GM18508 (cell line): ENCODE data around the gene TUBB2A.
"Not testable (repeated sequence)": the region's sequence is repeated elsewhere in the genome, so short reads cannot be mapped to it uniquely, and the experiment has no call there.

Experiments used
- ATAC-seq: cut with Tn5 transposase; IDR thresholded peaks from one replicate; pipeline ENCODE4 v1.9.1; 2021; ENCODE audit warnings: moderate number of reproducible peaks; ENCODE audit not compliant: insufficient read depth, unreplicated experiment

The TUBB2A gene

GRCh38 chr6:3157131-3157933, at the start of gene TUBB2A:
TUBB2A (minus strand) TSS chr6:3157544; CDS start chr6:3157463, 81 bp downstream.
- ATAC-seq = no peak

- ATAC-seq = no peak
Measured at GRCh38 chr6:3206339-3207015, 49.1 kb upstream of the TUBB2A start.

- ATAC-seq = no peak
Measured at GRCh38 chr6:3205913-3206312, 48.6 kb upstream of the TUBB2A start.

GRCh38 chr6:3204921-3205320, 47.6 kb upstream of the TUBB2A start:
- ATAC-seq = no peak

GRCh38 chr6:3202999-3203696, 45.8 kb upstream of the TUBB2A start:
- ATAC-seq = no peak

- ATAC-seq = no peak
Measured at GRCh38 chr6:3201388-3201787, 44.0 kb upstream of the TUBB2A start.

- ATAC-seq = no peak
Measured at GRCh38 chr6:3200682-3201081, 43.3 kb upstream of the TUBB2A start.

GRCh38 chr6:3199382-3199781, 42.0 kb upstream of the TUBB2A start:
- ATAC-seq = no peak

- ATAC-seq = not testable (repeated sequence)
Measured at GRCh38 chr6:3197734-3198133, 40.4 kb upstream of the TUBB2A start.

- no peak for ATAC-seq
Measured at GRCh38 chr6:3196770-3197169, 39.4 kb upstream of the TUBB2A start.

- ATAC-seq = no peak
Measured at GRCh38 chr6:3195695-3196497, 38.6 kb upstream of the TUBB2A start.

GRCh38 chr6:3195420-3195694, 38.0 kb upstream of the TUBB2A start:
- no peak for ATAC-seq

GRCh38 chr6:3194535-3195419, 37.4 kb upstream of the TUBB2A start:
- no peak for ATAC-seq

GRCh38 chr6:3193102-3193849, 35.9 kb upstream of the TUBB2A start:
- ATAC-seq = no peak

GRCh38 chr6:3190779-3191178, 33.4 kb upstream of the TUBB2A start:
- no peak for ATAC-seq

GRCh38 chr6:3190056-3190455, 32.7 kb upstream of the TUBB2A start:
- ATAC-seq = no peak

GRCh38 chr6:3189192-3189591, 31.8 kb upstream of the TUBB2A start:
- ATAC-seq = not testable (repeated sequence)

- no peak for ATAC-seq
Measured at GRCh38 chr6:3188262-3188661, 30.9 kb upstream of the TUBB2A start.

GRCh38 chr6:3186974-3187382, 29.6 kb upstream of the TUBB2A start:
- ATAC-seq = no peak
